Stimulated activated CD4-positive, alpha-beta T cell treated with anti-CD3 and anti-CD28 coated beads, TNF-alpha, amount 100 ng/mL, for 24 hours (primary cell): ENCODE measurements around the gene TMEM129.

Source experiments
- DNase-seq, 3 experiments: peaks; one replicate each; pipeline ENCODE4 v3.0.0-alpha.2; 2020; ENCODE audit warnings: low read depth in 3 of 3

The TMEM129 gene

DNA sequence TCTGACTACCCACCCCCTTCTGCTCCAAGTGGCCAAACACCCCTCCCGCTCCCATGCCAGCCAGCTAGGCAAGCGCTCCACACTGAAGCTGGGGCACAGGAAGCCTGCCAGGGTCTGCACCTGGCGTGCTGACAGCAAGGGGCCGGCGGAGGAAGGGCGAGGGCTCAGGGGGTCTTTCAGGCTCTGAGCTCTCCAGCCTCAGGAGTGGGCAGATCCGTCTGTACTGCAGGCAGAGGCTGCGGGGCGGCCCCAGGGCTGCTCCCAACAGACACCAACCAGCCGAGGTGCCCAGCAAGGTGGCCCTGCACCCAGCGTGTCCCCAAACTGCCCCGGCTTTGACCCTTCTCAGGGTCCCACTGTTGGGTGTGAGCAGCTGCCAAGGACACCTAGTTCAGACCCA is 51.9 kb downstream of the TMEM129 start:
- DNase-seq, result no peak

DNA sequence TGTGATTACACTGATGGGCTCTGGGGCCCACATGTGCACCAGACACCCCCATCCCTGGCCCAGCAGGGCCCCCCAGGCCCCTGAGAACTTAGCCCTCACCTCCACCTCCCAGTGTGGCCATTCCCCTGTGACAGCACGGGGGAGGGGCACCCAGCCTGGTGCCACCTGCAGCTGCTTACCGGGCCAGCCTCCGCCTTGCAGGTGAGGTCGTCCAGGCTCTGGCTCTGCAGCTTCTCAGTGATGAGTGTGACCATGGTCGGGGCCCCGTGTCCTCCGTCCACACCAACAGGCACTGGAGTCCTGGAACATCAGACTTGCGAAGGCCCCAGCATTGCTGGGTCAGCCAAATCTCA is 52.7 kb downstream of the TMEM129 start:
- no peak for DNase-seq

DNA sequence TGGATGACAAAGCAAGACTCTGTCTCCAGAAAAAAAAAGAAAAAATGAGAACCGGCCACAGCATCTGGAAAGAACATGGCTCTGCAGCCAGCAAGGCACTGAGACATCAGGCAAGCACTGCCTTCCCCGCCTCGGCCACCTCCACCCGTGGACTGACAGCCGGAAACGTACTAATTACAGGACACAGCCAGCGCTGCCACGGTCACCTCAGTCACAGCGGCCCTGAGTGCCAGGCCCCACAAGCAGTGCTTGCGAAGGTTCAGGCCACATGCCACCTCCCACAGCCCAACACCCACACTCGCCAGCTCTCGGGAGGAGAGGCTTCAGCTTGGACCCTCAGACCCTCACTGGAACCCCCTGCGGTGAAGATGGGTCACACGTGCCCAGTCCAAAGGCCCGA is 53.9 kb downstream of the TMEM129 start:
- no peak for DNase-seq

DNA sequence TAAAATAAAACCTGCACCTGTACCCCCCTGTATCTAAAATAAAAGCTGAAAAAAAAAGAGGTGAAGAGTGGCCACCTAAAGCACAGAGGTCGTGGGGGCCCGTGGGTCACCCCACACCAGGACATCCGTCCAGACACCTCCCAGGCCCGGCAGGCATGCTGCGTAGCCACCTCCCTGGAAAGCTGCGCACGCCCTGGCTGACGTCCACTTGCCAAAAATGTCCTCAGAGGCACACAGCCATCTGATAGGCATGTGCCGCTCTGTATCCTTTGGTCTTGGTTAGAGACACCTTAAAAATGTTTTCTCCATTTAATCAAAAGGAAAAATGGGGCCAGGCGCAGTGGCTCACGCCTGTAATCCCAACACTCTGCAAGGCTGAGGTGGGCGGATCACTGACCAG is 54.7 kb downstream of the TMEM129 start:
- DNase-seq, result no peak
